ENCODE data around the gene HPCAL1. TPM values are rescaled to one million over a fixed set of nuclear protein-coding genes. Genes with fewer than 3 reads are reported as not detected.
A peak's percentile ranks its signal among the peaks of the same experiment; 100 is the strongest.

The HPCAL1 gene
- polyA plus RNA-seq, 1 donor from 2014 or later = 63.4 TPM

- Histone ChIP-seq H3K9ac (ENCODE audit: low read length) (no peak overlapping the region), H3K27ac (ENCODE audit: low read length) (no peak overlapping the region), H3K4me2 (ENCODE audit: low read length) (no peak overlapping the region), H3K4me3 (ENCODE audit: low read length) (no peak overlapping the region), H2AFZ (ENCODE audit: low read depth, low read length) (no peak overlapping the region), H3K9me3 (ENCODE audit: low read length) (no peaks in the 10 kb centered on the region), H4K20me1 (ENCODE audit: insufficient read depth) (no peaks in the 10 kb centered on the region), H3K79me2 (replicated peaks; ENCODE audit: insufficient read depth, low read length) (no peaks in the 10 kb centered on the region), H3F3A (ENCODE audit: insufficient read depth, low read length, poor library complexity, severe bottlenecking) (peaks cover 3% of the 10 kb centered on the region), H3K27me3 (ENCODE audit: insufficient read depth, low read depth, low read length) (no peaks in the 10 kb centered on the region), H3K9me2 (ENCODE audit: insufficient read depth, low read length) (no peaks in the 10 kb centered on the region), H3K36me3 (ENCODE audit: insufficient read depth, low read length) (no peaks in the 10 kb centered on the region)
- TF ChIP-seq EZH2 (IDR thresholded peaks at IDR 0.05; ENCODE audit: borderline replicate concordance, insufficient read depth, low read length, poor library complexity, severe bottlenecking) (no peak), TAF1 (IDR thresholded peaks at IDR 0.05; ENCODE audit: low read depth) (no peak), RAD21 (conservative IDR thresholded peaks at IDR 0.05) (no peak), CTCF (IDR thresholded peaks at IDR 0.05; ENCODE audit: poor library complexity, severe bottlenecking) (no peak), POLR2AphosphoS5 (IDR thresholded peaks at IDR 0.05) (no peak), SMC3 (conservative IDR thresholded peaks at IDR 0.05; ENCODE audit: poor library complexity) (no peak), EP300 (conservative IDR thresholded peaks at IDR 0.05; ENCODE audit: poor library complexity, severe bottlenecking) (no peak), REST (IDR thresholded peaks at IDR 0.05; ENCODE audit: borderline replicate concordance) (no peak), MXI1 (conservative IDR thresholded peaks at IDR 0.05; ENCODE audit: poor library complexity, severe bottlenecking) (no peak)
Observed at GRCh38 chr2:10390369-10390801, 87.7 kb downstream of the HPCAL1 start.

- Histone ChIP-seq H3K36me3 (ENCODE audit: insufficient read depth, low read length) (no peaks in the 10 kb centered on the region), H3K4me3 (ENCODE audit: low read length) (no peak overlapping the region), H3K9ac (ENCODE audit: low read length) (no peak overlapping the region), H3K9me3 (ENCODE audit: low read length) (no peaks in the 10 kb centered on the region), H3K27ac (ENCODE audit: low read length) (peak overlapping the region; percentile 82), H3F3A (ENCODE audit: insufficient read depth, low read length, poor library complexity, severe bottlenecking) (peaks cover 3% of the 10 kb centered on the region), H2AFZ (ENCODE audit: low read depth, low read length) (no peak overlapping the region), H3K4me2 (ENCODE audit: low read length) (no peak overlapping the region), H3K27me3 (ENCODE audit: insufficient read depth, low read depth, low read length) (no peaks in the 10 kb centered on the region), H3K9me2 (ENCODE audit: insufficient read depth, low read length) (no peaks in the 10 kb centered on the region), H4K20me1 (ENCODE audit: insufficient read depth) (no peaks in the 10 kb centered on the region), H3K79me2 (replicated peaks; ENCODE audit: insufficient read depth, low read length) (no peaks in the 10 kb centered on the region)
- no peak for TF ChIP-seq CTCF (IDR thresholded peaks at IDR 0.05; ENCODE audit: poor library complexity, severe bottlenecking)
- no peak for TF ChIP-seq REST (IDR thresholded peaks at IDR 0.05; ENCODE audit: borderline replicate concordance)
- no peak for TF ChIP-seq SMC3 (conservative IDR thresholded peaks at IDR 0.05; ENCODE audit: poor library complexity)
- TF ChIP-seq EZH2 (IDR thresholded peaks at IDR 0.05; ENCODE audit: borderline replicate concordance, insufficient read depth, low read length, poor library complexity, severe bottlenecking) = no peak
- no peak for TF ChIP-seq RAD21 (conservative IDR thresholded peaks at IDR 0.05)
- no peak for TF ChIP-seq EP300 (conservative IDR thresholded peaks at IDR 0.05; ENCODE audit: poor library complexity, severe bottlenecking)
- TF ChIP-seq MXI1 (conservative IDR thresholded peaks at IDR 0.05; ENCODE audit: poor library complexity, severe bottlenecking) = no peak
- no peak for TF ChIP-seq TAF1 (IDR thresholded peaks at IDR 0.05; ENCODE audit: low read depth)
Observed at GRCh38 chr2:10392100-10392499, 89.4 kb downstream of the HPCAL1 start.
